ENCODE data around the gene LDLRAD3.

DNA sequence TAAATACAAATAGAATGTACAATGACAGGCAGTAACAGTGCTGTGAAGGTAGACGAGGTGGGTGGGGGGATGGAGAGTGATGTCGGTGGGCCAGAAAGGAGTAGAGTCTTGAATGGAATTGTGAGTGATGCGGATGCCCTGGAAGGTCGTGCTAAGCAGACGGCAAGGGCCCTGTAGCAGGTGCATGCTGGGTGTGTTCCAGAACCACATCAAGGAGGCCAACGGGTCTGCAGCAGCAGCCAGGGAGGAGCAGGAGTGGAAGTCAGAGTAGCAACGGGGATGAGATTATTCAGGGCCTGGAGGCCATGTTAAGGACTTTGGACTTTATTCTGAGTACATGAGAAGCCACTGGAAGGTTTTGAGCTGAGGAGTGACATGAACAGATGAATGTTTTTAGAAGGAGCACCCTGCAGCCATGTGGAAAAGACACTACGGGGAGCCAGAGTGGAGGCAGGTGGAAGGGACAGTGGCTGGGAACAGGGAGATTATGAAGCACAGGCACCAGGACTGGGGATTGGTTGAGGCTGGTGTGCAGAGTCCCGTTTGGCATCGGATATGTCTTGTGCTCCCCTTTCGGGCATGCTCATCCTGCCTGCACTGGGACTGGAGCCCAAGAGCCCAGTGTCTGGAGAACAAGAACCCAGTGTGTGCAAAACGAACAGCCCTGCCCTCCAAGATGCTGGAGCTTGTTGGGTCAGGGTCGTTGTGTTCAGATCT, 271.3 kb downstream of the LDLRAD3 start:
- TF ChIP-seq, protein P1, sequence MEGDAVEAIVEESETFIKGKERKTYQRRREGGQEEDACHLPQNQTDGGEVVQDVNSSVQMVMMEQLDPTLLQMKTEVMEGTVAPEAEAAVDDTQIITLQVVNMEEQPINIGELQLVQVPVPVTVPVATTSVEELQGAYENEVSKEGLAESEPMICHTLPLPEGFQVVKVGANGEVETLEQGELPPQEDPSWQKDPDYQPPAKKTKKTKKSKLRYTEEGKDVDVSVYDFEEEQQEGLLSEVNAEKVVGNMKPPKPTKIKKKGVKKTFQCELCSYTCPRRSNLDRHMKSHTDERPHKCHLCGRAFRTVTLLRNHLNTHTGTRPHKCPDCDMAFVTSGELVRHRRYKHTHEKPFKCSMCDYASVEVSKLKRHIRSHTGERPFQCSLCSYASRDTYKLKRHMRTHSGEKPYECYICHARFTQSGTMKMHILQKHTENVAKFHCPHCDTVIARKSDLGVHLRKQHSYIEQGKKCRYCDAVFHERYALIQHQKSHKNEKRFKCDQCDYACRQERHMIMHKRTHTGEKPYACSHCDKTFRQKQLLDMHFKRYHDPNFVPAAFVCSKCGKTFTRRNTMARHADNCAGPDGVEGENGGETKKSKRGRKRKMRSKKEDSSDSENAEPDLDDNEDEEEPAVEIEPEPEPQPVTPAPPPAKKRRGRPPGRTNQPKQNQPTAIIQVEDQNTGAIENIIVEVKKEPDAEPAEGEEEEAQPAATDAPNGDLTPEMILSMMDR (IDR thresholded peaks at IDR 0.05 in 8 of 11, conservative IDR thresholded peaks at IDR 0.05 in 3 of 11): no peak
- TF ChIP-seq POLR2A (IDR thresholded peaks at IDR 0.05): no peak
- no peak for TF ChIP-seq POLR2AphosphoS5 (IDR thresholded peaks at IDR 0.05)

Measured in spleen (tissue), 7 donors.